HepG2 (cell line): ENCODE results near the gene LRPAP1. TPM values are rescaled to one million over a fixed set of nuclear protein-coding genes. Genes with fewer than 3 reads are reported as not detected.

Experiments
- BRCA1 ChIP-seq: sonication (generic); formaldehyde crosslinking; IDR thresholded peaks from 2 replicates; pipeline ENCODE4 v1.4.0; 2020; ENCODE audit warnings: missing genetic modification reagents
- CREM ChIP-seq, 2 experiments: sonication (generic) in 1 of 2; formaldehyde crosslinking in 1 of 2; IDR thresholded peaks; 2 replicates each; pipeline versions ENCODE4 v1.4.0 to v1.6.1; 2016 to 2020; ENCODE audit warnings: antibody characterized with exemption in 1 of 2, mild to moderate bottlenecking in 1 of 2, missing genetic modification reagents in 1 of 2
- GATA4 ChIP-seq: sonication (generic); IDR thresholded peaks from 2 replicates; pipeline ENCODE4 v1.6.1; 2016; ENCODE audit warnings: antibody characterized with exemption, low read depth, borderline replicate concordance
- GATAD2A ChIP-seq: IDR thresholded peaks from 2 replicates; pipeline ENCODE4 v1.6.1; 2016
- GPBP1L1 ChIP-seq: sonication (generic); formaldehyde crosslinking; IDR thresholded peaks from 2 replicates; pipeline ENCODE4 v1.5.0; 2020; ENCODE audit warnings: mild to moderate bottlenecking, missing genetic modification reagents
- GTF2F1 ChIP-seq: fragments of 150-350 bp; IDR thresholded peaks from 2 replicates; pipeline ENCODE4 v1.6.1; 2014; ENCODE audit warnings: low read length
- MLXIP ChIP-seq: sonication (generic); formaldehyde crosslinking; IDR thresholded peaks from 2 replicates; pipeline ENCODE4 v1.9.0; 2021; ENCODE audit warnings: missing genetic modification reagents, borderline replicate concordance
- PHF8 ChIP-seq: sonication (generic); formaldehyde crosslinking; IDR thresholded peaks from 2 replicates; pipeline ENCODE4 v1.5.0; 2020; ENCODE audit warnings: missing genetic modification reagents
- TEAD2 ChIP-seq: sonication (generic); formaldehyde crosslinking; IDR thresholded peaks from 2 replicates; pipeline ENCODE4 v1.9.0; 2021; ENCODE audit warnings: missing genetic modification reagents
- THAP9 ChIP-seq: sonication (generic); formaldehyde crosslinking; IDR thresholded peaks from 2 replicates; pipeline ENCODE4; 2020; ENCODE audit warnings: missing genetic modification reagents, mild to moderate bottlenecking, borderline replicate concordance
- ZFYVE20 ChIP-seq: sonication (generic); formaldehyde crosslinking; IDR thresholded peaks from 2 replicates; pipeline ENCODE4 v1.8.0; 2023; ENCODE audit warnings: low read depth, mild to moderate bottlenecking, moderate library complexity, missing genetic modification reagents, borderline replicate concordance
- ZNF136 ChIP-seq: sonication (generic); formaldehyde crosslinking; IDR thresholded peaks from 2 replicates; pipeline ENCODE4 v1.8.1; 2022; ENCODE audit warnings: low read depth, mild to moderate bottlenecking, moderate library complexity, missing genetic modification reagents
- ZNF407 ChIP-seq: sonication (generic); formaldehyde crosslinking; IDR thresholded peaks from one replicate; pipeline ENCODE4 v1.5.1; 2020; ENCODE audit warnings: mild to moderate bottlenecking, missing genetic modification reagents; ENCODE audit errors: not compliant biosample characterization
- ZNF616 ChIP-seq: sonication (generic); formaldehyde crosslinking; IDR thresholded peaks from 2 replicates; pipeline ENCODE4 v1.5.0; 2020; ENCODE audit warnings: low read depth, mild to moderate bottlenecking, missing genetic modification reagents
- polyA plus RNA-seq, 8 experiments: library from polyadenylated mRNA; depleted of rRNA in 3 of 8; stranded (reverse) in 7 of 8; unstranded in 1 of 8; fragments of >200 nt; fragmentation: Illumina TruSeq in 4 of 8; extraction: Trizol in 4 of 8; gene quantifications; 2 replicates each; pipeline versions ENCODE4 v1.2.1 to v1.2.3, GENCODE V29; 2011 to 2016; ENCODE audit warnings: low read depth in 4 of 8, missing spikeins in 1 of 8, mixed read lengths in 1 of 8; ENCODE audit not compliant: insufficient read depth in 1 of 8
- total RNA-seq, 5 experiments: library from RNA; depleted of rRNA; stranded (reverse); fragments of >200 nt; fragmentation: Illumina TruSeq; extraction: Trizol; gene quantifications; 2 replicates each; pipeline ENCODE4 v1.2.3, GENCODE V29; 2016; ENCODE audit warnings: low read depth in 1 of 5

Gene LRPAP1
- total and polyA plus RNA-seq, 2 of the 13 experiments (the other 11 are each of a cell fraction or from before 2014, with no cell fraction given) = 153 to 191 TPM

- no peak for TF ChIP-seq ZNF616 (CRISPR knock-in tag)
- TF ChIP-seq CREM (IDR thresholded peaks at IDR 0.05) = no peak
- TF ChIP-seq CREM (CRISPR knock-in tag; IDR thresholded peaks at IDR 0.05) = no peak
- no peak for TF ChIP-seq GPBP1L1 (CRISPR knock-in tag)
- no peak for TF ChIP-seq GTF2F1
- no peak for TF ChIP-seq ZNF407 (CRISPR knock-in tag)
- TF ChIP-seq MLXIP (CRISPR knock-in tag) = no peak
- no peak for TF ChIP-seq GATA4
- TF ChIP-seq PHF8 (CRISPR knock-in tag) = no peak
- TF ChIP-seq GATAD2A (CRISPR knock-in tag) = peak; percentile 40; the same call in 1 of the 2 replicates
- no peak for TF ChIP-seq TEAD2 (CRISPR knock-in tag)
- no peak for TF ChIP-seq ZFYVE20
- TF ChIP-seq THAP9 (CRISPR knock-in tag) = no peak
- no peak for TF ChIP-seq ZNF136 (CRISPR knock-in tag)
- TF ChIP-seq BRCA1 (CRISPR knock-in tag) = no peak
Measured at GRCh38 chr4:3462321-3462789, 69.9 kb downstream of the LRPAP1 start (continued).
